Epithelial cell of proximal tubule (primary cell): Measurements from ENCODE around the gene CABP2. TPM values are rescaled to one million over a fixed set of nuclear protein-coding genes. Genes with fewer than 3 reads are reported as not detected.

ENCODE experiments used
- DNase-seq: peaks from one replicate; pipeline ENCODE4 v3.0.0-alpha.2; 2011; ENCODE audit warnings: low read depth
- H3K4me3 ChIP-seq: 2 replicates; pipeline ENCODE4 v1.5.1; 2011; ENCODE audit warnings: low read depth, mild to moderate bottlenecking, low read length
- total RNA-seq: library from RNA; depleted of rRNA; stranded (reverse); fragments of >200 nt; gene quantifications from 2 replicates; pipeline ENCODE4 v1.2.3, GENCODE V29; 2015
- TF ChIP-seq, protein P1 (sequence below): conservative IDR thresholded peaks from 2 replicates; pipeline ENCODE4 v1.5.1; 2012; ENCODE audit warnings: low read depth, mild to moderate bottlenecking, low read length

The CABP2 gene
- total RNA-seq, 1 donor from 2014 or later = not detected

- TF ChIP-seq, protein P1, sequence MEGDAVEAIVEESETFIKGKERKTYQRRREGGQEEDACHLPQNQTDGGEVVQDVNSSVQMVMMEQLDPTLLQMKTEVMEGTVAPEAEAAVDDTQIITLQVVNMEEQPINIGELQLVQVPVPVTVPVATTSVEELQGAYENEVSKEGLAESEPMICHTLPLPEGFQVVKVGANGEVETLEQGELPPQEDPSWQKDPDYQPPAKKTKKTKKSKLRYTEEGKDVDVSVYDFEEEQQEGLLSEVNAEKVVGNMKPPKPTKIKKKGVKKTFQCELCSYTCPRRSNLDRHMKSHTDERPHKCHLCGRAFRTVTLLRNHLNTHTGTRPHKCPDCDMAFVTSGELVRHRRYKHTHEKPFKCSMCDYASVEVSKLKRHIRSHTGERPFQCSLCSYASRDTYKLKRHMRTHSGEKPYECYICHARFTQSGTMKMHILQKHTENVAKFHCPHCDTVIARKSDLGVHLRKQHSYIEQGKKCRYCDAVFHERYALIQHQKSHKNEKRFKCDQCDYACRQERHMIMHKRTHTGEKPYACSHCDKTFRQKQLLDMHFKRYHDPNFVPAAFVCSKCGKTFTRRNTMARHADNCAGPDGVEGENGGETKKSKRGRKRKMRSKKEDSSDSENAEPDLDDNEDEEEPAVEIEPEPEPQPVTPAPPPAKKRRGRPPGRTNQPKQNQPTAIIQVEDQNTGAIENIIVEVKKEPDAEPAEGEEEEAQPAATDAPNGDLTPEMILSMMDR = no peak
- DNase-seq = no peak
These were observed 15.1 kb upstream of the CABP2 start for GRCh38 chr11:67538306-67538705.

GRCh38 chr11:67535561-67535960 lies 12.3 kb upstream of the CABP2 start:
- no peak for DNase-seq
- no peak overlapping the region for H3K4me3 ChIP-seq
- TF ChIP-seq, protein P1 = no peak

More at GRCh38 chr11:67538306-67538705, 15.1 kb upstream of the CABP2 start:
- no peak overlapping the region for H3K4me3 ChIP-seq

DNA sequence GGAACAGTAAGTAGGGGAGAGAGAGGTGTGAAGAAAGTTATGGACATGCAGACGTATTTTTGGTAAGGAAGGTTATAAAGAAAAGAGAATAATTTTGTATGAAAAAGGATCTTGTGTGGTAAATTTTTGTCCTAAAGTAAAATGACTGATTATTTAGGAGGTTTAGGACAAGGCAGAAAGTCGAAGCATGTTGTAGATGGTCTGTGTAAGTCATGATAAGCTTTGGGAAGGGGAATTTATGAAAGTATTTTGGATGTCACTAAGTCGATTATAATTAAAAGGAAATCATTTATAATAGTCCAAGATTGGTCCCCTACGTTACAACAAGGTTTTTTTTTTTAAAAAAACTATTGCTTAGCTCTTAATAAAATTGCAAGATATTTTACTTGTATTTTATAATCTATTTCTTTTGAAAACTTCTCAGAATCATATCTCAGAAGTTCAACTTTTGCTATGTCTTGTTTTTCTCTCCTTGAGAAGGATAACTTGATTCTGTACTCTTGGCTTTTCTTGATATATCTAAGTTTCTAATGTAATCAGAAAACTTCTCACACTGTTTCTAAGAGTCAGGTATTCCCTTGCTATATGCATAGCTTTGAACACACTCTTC lies 10.9 kb upstream of the CABP2 start:
- DNase-seq = no peak
- TF ChIP-seq, protein P1 = no peak
- no peak overlapping the region for H3K4me3 ChIP-seq

GRCh38 chr11:67532889-67533288 lies 9.6 kb upstream of the CABP2 start:
- no peak for DNase-seq
- H3K4me3 ChIP-seq = no peak overlapping the region
- TF ChIP-seq, protein P1 = no peak

DNA sequence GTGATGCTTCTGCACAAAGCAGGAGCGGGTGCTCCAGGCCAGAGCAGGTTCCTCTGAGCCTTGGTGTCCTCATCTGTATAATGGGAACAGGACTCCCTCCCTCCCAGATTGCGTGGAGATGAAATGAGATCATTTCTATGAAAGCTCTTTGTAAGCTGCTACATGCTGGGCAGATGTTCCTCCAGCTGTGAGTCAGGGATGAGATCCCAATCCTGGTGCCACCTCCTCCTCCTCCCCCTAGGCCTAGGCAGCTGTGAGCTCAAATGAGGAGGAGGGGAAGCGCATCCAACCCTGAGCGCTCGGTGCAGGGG lies 7.0 kb upstream of the CABP2 start:
- TF ChIP-seq, protein P1 = no peak
- no peak for DNase-seq
- H3K4me3 ChIP-seq = no peak overlapping the region

DNA sequence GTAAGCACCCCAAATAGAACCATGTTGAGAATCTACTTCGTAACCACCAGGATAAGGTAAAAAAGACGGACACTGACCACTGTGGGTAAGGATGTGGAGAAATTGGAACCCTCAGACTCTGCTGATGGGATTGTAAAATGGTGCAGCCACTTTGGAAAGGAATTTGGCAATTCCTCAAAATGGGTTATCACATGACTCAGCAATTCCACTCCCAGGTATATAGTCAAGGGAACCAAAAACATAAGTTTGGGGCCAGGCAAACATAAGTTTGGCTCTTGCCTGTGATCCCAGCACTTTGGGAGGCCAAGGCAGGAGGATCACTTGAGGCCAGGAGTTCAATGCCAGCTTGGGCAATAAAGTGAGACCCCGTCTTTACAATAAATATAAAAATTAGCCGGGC lies 5.1 kb upstream of the CABP2 start:
- no peak for DNase-seq
- H3K4me3 ChIP-seq = no peak overlapping the region
- TF ChIP-seq, protein P1 = no peak

GRCh38 chr11:67525275-67525976 lies 2.2 kb upstream of the CABP2 start:
- H3K4me3 ChIP-seq = no peak overlapping the region
- no peak for DNase-seq
- TF ChIP-seq, protein P1 = no peak
